Measurements from ENCODE around the gene NR4A1.
A peak's percentile ranks its signal among the peaks of the same experiment; 100 is the strongest.

NR4A1 gene

DNA sequence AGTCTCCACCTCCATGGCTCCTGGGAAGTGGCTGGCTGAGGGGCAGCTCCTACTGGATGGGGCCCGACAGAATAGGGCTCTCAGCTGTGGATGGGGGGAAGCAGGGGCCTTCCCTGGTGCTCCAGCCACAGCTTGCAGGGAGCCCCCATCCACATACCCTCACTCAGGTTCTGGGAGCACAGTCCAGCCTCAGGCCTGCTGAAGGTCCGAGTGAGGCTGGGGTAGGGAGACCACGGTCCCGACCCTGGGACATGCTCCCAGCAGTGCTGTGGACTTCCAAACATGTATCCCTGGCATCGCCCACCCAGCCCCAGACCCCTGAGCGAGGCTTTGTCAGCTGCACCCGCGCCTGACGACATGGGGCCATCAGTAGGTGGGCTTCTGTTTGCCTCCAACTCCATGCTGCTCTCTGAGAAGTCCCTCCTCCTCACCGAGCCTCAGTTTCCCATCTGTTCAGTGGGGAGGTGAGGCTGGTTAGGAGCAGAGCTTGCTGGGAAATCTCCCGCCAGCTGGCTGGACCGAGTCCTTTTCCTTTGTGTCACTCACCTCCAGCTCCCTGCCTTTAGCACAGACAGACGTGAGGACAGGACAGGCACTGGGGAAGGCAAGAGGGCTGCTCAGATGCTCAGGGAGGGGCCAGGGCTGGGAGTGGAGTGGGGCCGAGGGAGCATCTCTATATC lies 9.4 kb downstream of the NR4A1 start:
- peak; percentile 48 for DNase-seq

DNA sequence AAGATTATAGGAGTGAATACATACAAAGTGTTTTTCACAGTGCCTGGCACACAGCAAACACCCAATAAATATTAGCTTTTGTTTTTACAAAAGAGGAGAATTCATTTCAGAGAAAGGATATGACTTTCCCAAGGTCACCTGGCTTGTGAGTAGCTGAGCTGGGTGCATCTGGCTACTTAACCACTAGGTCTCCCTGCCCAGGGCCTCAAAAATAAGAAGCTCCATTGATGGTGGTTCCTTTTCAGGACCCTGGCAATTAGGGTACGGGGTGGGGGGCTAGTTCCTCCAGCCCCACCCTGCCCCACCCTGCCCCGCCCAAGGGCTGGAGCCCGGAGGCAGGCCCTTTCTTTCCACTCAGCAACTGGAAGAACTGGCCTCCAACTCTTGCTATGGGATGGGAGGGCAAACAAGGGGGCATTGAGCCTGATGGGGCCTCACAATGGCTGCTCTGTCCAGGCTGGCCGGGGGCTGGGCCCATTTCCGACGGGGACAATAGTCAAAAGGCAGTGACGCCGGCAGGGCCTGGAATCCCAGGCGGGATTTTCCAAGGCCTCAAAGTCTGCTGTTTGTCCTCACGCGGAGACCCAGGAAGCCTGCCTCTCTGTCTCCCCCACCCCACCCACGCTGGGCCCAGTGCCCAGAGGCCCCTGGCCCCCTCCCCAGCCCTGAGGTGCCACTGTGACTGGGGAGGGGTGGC lies 10.4 kb downstream of the NR4A1 start:
- DNase-seq: peak; percentile 28

DNA sequence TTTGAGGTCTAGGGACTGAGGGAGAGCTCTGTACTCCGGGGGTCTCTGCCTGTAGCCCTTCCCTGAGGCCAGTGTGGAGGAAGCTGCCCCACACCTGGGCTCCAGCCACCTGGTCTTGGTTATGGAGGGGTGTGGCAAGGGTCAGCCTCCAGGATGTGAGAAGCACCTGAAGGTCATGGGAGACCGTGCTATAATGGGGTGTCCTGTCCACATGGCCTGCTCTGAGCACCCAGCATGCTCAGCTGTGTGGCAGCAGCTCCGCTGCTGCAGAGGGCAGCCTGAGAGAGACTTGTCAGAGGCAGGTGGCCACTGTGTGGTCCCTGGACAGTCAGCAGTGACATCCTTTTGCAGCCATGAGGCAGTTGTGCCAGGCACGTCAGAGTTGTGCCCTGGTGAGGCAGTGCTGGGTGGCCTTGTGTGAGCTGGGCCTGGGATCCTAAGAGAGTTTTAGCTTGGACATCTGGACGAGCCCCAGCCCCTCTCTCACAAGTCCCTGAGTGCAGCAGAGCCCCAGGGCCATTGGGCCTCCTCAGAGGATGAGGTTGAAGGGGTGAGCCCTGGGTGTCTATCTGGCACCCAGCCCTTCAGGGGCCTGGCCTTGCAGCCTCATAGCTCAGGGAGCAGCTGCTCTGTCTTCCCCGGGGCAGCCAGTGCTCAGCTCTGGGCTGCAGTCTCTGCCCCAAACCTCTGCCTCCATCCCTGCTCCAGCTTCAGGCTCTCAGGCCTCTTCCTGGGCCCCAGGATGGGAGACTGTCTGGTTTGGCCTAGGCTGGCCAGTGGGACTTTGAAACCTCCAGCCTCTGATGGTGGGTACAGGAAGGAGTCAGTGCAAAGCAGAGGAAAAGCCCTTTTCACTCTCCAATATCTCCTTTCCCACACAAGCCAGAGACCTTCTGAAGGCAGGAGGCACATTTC lies 11.2 kb downstream of the NR4A1 start:
- DNase-seq: peak; percentile 20

DNA sequence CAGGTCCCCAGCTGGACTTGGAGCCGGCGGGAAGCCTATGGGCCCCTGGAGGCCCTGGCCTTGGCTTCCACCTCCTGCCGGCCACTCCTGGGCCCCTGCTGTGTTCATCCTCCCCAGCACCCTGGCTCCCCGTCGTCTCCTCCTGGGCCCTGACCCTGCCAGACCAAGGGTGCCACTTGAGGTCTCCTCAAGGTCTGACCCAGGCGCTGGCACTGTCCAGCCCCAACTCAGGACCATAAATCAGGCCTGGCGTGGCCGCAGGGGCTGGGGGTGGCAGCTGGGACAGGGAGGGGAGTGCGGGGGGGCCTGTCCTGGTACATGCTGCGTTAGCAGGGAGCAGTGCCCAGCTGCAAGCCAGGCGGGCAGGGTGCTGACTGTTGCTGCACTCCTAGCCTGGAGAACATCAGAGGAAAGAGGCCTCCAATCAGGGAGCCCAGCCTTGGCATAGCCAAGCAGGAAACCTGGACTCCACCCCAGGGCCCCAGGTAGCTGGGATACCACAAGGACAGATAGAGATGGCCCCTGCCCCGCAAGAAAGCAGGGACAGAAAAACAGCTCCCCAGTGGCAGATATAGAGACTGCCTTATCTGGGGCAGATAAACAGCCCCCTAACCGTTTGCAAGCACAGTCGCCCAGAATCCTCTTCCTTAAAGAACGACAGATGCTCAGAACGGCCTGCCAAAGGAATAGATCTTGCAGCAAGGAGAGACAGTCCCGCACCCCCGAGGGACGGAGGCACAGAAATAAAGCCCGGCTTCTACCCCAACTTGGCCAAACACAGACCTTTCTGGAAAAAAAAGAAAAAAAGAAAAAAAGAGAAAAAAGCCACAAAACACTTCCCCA lies 12.1 kb downstream of the NR4A1 start:
- no peak for DNase-seq

DNA sequence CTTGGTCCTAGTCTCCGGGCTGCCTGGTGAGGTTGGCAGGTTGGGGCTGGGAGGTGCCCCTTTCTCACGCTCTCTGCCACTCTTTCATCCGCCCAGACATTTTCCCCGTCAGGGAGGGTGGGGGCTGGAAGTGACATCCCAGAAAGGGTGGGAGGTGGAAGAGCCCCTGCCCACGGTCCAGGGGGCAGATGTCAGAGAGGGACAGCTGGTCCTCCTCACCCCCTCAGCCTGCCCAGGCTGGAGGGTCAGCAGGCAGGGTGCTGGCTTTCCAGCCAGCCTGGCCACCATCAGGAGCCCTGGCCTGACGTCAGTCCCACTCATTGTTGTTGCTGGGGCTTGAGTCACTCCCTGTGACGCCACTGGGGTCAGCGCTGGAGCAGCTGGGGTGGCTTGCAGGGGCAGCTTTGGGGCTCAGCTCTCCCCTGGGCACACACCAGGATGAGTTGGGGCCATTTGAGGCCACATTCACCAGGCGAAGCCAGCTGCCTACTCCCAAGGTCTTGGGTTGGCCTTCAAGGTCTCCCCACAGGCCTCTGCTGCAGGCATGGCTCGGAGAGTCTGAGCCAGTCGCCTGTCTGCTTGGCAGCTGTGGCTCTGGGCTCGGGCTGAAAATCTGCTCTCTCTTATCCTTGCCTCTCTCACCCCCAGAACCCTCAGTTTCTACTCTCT lies 12.9 kb downstream of the NR4A1 start:
- DNase-seq: no peak

DNA sequence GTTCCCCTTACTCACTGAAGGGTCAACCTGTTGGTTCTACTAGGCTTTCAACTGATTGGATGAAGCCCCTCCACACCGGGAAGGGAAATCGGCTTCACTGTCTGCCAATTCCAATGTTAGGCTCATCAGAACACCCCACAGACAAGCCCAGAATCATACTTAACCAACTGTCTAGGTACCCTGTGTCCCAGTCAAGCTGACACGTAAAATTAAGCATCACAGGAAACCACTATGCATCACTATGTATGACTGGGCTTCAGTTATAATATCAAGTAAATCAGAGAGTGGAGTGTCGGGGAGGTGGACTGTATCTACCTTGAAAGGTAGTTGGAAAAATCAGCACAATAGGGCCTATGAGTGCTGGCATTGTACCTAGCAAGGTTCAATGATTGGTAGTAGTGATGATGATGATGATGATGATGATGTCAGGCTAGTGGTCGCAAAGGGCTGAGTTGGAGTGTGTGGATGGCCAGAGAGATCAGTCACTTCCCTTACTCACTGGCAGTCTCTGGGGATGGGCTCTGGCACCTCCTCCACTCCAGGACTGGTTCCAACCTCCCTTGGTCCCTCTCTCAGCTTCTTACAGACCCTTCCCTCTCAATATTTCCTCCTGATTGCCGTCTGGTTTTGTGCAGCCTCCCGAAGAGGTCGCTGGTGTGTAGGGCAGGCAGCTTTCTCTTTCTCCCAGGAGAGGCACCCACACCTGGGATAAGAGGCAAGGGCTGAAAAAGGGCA lies 15.3 kb downstream of the NR4A1 start:
- no peak for DNase-seq

DNA sequence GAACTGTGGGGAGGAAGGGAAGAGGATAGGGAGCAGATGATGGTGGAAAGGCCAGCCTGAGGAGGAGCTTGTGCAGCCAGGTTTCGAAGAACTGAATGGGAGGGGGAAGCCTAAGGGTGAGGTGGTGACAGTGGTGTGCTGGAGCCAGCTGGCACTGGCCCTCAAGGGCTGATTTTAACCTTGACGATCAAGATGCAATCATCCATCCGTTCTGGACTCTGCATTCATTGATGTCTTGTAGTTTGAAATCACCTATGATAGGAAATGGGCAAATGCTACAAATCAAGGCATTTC lies 15.8 kb downstream of the NR4A1 start:
- no peak for DNase-seq

DNA sequence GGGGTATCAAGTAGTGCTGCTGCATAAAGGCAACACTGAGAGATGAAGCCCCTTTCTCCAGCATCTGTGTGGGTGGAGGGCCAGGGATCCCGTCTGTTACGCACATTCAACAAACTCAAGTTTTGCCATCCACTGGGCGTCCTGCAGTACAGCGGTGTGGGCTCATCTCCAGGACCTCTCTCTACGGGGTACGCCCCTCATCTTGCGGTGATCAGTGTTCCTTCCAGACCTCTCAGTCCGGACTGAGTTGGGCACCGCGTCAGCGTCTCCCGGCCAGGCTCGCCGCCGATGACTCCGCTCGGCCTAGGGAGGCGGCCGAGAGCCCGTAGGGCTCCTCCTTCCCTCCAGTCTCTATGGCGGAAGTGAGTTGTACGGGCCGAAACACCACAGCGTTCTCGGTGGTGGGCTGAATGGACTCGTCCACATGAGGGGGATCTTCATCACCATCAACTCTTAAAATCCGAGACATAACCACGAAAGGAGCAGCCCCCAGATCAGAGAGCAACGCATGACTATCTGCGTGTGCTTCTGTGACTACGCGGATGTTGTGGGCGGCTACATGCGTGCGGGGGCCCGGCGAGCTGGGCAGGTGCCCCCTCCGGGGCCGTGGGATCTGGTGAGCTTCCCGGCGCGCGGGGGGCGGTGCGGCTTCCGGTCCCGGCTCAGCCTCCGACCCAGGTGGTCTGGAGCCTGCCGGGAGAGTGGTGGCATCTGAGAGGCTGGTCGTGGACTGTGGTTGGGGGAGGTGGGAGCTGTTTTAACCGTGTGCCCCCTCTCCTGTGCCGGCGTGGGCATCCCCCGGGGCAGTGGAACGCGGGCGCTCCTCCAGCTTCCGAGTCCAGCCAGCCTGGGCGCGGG lies 18.3 kb downstream of the NR4A1 start, which contains the start of gene ATG101:
TSS of gene ATG101 (plus strand) at position 652 of the 858 bp plus-strand sequence. CDS start 3,673 bp downstream, outside the sequence.
- DNase-seq: peak; percentile 93

DNA sequence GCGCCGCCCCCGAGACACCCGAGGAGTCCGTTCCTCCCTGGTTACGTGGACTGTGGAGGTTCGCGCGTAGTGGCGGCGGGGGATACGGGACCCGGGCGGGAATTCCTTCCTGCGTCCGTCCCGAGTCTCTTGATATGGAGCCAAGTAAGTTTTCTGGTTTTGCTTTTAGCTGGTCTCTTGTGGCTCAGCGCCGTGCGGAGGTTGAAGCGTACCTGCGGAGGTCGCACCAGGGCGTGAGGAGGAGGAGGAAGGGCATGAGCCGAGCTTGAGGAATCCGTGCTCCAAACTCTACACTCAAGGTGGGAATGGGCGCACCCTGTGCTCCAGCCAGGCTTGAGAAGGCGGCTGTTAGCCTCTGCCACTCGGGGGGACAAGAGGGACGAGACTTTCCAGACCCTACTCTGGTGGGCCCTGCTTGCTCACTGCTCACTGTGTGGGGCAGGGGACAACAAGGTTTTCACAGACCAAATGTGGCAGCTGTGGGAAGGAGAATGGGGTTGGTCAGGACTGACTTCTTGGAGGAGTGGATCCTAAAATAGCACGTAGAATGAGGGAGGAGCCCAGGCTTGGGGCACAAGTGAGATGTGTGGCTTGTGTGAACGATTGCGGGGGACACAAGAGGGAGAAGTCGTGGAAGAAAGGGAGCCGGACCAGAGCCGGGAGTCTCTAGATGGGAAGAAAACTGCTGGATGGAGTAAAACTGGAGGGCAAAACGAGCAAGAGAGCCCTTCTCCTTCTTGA lies 19.1 kb downstream of the NR4A1 start:
- no peak for DNase-seq

DNA sequence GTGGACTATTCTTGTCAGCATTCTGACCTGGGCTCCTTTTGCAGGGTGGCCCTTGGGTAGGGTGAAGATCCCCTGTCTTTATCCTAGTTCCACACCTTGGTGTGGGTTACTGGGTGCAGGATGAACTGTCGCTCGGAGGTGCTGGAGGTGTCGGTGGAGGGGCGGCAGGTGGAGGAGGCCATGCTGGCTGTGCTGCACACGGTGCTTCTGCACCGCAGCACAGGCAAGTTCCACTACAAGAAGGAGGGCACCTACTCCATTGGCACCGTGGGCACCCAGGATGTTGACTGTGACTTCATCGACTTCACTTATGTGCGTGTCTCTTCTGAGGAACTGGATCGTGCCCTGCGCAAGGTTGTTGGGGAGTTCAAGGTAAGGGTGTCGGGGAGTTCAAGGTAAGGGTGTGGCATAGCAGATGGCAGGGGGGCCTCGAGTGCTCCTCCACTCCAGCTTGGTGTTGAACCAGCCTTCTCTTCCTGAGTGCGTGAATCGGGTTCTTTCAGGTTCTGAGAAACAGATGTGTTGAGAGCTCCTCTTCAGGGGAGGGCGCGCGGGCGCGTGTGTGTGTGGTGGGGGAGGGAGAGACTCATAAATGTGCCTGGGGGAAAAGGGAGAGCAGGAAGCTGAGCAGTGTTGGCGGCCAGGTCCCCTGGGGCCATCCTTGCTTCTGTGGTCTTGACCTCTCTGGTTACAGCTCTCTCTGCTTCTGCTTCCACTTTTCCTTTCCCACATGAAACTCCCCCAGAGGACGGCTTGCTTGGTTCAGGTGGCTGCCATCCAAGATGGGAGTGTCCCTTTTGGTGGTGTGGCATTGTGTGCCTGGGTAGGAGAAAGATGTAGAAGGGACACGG lies 22.5 kb downstream of the NR4A1 start:
- DNase-seq: no peak

DNA sequence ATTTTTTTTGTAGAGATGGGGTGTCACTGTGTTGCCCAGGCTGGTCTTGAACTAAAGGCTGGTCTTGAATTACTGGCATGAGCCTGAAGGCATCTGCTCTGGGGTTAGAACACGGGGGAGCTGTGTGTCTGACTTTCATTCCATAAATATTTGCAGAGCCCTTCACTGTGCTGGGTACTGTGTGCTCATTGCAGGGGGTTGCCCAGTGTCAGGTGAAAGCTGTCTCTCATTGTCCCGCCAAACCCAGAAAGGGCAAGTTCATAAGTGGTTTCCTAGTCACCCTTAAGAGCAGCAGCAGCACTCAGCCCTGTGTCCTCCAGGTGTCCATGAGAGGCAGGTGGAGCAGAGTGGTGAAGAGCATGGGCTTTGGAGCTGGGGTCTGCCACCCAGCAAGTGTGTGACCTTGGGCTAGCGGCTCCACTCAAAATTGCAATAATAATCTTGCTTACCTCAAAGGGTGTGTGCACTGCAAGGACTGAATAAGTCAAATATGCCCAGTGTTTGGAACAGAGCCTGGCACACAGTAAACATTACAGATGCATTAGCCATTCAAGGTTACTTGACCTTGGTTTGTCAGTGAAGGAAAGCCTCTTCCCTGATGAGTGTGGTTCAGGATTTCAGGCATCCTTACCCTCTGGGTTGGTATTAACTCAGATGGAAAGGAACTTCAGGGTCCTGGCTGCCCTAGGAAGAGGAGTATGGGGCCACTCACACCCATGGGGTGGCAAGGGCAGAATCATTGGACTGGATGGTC lies 23.9 kb downstream of the NR4A1 start:
- no peak for DNase-seq

DNA sequence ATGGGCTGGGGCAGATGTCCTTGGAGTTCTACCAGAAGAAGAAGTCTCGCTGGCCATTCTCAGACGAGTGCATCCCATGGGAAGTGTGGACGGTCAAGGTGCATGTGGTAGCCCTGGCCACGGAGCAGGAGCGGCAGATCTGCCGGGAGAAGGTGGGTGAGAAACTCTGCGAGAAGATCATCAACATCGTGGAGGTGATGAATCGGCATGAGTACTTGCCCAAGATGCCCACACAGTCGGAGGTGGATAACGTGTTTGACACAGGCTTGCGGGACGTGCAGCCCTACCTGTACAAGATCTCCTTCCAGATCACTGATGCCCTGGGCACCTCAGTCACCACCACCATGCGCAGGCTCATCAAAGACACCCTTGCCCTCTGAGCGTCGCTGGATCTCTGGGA lies 25.6 kb downstream of the NR4A1 start:
- no peak for DNase-seq

DNA sequence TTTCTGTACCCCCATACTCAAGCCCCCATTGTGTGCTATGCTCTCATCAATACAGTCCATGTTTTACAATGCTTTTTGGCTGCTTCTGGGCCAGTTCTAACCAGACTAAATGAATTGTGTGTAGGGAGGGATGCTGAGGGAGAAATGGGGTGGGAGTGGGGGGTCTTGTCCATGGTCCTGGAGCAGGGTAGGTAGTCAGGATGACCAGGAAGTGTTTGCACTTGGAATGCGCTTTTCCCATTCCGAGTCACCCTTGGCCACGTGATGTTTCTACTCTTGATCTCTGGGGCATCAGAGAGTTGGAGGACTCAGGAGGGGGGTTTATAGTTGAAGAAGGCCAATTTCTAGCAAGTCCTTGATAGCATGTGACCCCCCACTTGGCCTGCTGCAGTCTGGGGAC lies 27.0 kb downstream of the NR4A1 start:
- DNase-seq: no peak

DNA sequence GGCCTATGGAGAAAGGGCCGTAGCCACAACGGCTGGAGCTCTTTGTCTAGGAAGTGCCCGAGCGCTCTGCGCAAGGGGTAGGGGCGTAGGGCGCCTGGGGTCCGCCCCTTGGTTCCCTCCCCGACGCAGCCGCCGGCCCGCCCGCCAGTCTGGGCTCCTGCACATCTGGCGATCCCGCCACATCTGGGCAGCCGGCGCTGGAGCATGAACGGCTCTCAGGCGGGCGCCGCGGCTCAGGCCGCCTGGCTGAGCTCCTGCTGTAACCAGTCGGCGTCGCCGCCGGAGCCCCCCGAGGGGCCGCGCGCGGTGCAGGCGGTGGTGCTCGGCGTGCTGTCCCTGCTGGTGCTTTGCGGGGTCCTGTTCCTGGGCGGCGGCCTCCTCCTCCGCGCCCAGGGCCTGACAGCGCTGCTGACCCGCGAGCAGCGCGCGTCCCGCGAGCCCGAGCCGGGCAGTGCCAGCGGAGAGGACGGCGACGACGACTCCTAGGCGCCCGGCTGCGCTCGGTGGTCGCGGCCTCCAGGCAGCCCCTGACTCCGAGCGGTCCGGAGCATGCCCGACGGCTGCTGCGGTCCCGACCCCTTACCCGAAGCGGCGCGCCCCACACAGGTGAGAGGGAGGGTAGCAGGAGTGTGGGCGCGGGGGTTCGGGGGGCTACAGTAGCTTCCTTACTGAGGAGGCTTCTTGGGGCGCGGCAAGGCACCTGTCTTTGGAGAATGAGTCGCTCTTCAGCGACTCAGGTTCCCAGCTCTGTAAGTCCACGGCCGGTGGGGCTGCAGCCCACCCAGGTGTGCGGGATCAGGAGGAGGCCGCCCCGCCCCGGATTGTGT lies 28.5 kb downstream of the NR4A1 start, which contains the start of gene SMIM41:
TSS of gene SMIM41 (plus strand) at position 129 of the 827 bp plus-strand sequence. CDS start at position 205, 76 bp downstream.
- no peak for DNase-seq

DNA sequence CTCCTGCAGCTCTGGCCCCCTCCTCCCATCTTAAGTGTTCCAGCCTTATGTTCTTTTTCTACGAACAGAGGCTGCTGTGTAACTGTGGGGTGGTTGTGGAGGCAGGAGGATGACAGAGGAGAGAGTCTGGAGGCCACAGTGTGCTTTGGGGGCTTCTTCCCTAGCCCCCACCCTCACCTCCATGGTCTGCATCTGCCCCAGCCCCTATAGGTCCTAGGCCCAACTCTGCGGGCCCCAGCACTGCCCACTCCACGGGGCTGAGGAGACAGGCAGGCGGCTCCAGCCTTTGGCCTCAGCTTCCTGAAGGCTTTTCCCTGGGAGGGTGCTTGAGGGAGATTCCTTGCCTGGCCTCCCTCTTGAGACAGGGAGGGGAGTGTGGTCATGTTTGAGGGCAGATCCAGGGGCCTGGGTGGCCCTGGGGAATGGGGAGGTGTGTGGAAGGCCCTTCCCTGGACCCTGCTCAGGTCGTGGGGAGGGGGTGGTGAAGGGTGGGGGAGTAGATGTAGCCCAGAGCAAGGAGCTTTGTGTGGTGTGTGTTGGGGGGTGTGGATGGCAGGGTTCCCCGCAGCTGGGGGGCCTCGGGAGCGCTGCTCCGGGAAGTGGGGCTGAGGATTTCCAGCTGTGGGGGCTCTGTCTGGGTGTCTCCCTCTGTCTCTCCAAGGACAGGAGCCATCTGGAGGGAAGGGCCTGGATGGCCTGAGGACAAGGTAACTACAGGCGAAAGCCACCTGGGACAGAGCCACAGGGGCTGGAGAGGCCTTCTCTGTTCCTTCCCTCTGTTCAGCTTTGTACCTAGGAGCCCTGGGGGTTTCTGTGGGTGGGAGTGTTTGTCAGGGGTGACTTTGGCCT lies 29.4 kb downstream of the NR4A1 start:
- no peak for DNase-seq

DNA sequence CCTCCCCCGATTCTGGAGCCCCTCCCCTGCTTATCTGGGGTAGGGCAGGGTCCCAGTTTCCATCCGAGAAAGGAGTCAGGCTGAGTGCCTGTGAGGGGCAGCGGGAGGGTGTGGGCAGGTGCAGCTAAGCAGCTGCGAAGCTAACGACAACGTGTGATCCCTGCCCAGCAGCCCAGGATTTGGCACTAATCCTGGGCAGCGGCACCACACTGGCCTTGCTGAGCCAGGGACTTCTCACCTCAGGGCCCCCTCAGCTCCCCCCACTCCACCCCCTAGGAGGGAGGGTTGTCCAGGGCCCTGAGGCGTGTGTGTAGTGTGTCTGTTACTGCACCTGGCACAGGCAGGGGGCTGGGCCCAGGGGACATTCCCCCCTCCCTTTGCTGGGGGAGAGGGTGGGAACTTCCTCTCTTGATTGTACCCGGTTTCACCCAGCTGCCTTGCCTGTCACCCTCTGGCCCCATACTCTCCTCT lies 30.1 kb downstream of the NR4A1 start:
- no peak for DNase-seq
